ENCODE results near the gene PIGU.

Gene PIGU

DNA sequence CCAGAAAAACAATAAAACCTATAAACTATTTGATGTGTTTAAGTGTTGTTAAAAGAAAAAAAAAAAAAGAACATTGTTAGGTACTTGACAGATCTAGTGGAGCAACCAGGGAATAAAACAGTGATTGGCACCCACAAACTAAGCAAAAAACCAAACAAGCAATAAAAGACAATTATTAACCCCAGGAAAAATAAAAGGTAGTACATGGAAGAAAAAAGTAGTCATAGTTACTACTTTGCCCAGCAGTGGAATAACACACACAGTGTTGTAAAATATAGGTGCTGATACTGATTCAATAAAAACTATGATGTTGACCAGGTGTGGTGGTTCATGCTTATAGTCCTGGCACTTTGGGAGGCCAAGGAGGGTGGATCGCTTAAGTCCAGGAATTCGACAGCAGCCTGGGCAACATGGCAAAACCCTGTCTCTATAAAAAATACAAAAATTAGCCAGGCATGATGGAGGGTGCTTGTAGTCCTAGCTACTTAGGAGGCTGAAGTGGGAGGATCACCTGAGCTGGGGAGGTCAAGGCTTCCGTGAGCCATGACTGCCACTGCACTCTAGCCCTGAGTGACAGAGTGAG lies 43.9 kb downstream of the PIGU start:
- in situ Hi-C loops (cut with MboI; ENCODE audit: low pct_unique_long_range_greater_than_20kb, low sequenced_read_pairs, unreplicated experiment), result no loop called here
- no peak for DNase-seq (ENCODE audit: low spot score)
- TF ChIP-seq, protein P1, sequence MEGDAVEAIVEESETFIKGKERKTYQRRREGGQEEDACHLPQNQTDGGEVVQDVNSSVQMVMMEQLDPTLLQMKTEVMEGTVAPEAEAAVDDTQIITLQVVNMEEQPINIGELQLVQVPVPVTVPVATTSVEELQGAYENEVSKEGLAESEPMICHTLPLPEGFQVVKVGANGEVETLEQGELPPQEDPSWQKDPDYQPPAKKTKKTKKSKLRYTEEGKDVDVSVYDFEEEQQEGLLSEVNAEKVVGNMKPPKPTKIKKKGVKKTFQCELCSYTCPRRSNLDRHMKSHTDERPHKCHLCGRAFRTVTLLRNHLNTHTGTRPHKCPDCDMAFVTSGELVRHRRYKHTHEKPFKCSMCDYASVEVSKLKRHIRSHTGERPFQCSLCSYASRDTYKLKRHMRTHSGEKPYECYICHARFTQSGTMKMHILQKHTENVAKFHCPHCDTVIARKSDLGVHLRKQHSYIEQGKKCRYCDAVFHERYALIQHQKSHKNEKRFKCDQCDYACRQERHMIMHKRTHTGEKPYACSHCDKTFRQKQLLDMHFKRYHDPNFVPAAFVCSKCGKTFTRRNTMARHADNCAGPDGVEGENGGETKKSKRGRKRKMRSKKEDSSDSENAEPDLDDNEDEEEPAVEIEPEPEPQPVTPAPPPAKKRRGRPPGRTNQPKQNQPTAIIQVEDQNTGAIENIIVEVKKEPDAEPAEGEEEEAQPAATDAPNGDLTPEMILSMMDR (IDR thresholded peaks at IDR 0.05; ENCODE audit: extremely low read depth, insufficient read depth, missing control alignments), result no peak

DNA sequence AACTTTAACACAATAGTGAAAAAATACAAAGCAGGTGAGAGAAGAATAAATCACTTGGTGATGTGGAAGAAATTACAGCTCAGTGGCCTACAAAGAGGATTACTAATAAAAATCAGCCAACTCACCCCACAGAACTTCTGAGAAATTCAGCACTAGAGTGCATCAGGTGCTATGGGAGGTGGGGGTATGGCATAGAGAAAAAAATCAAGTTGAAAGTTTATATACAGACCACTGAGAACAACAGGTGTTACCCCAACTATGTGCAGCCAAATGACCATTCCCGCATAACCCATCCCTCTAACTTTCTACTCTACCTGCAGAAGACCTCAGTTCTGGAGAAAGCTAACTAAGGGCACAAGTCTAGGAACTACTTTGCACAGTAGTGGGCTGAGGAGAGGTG lies 47.0 kb downstream of the PIGU start:
- TF ChIP-seq, protein P1 (IDR thresholded peaks at IDR 0.05; ENCODE audit: extremely low read depth, insufficient read depth, missing control alignments), result no peak
- no peak for DNase-seq (ENCODE audit: low spot score)
- in situ Hi-C loops (cut with MboI; ENCODE audit: low pct_unique_long_range_greater_than_20kb, low sequenced_read_pairs, unreplicated experiment), result no loop called here

GRCh38 chr20:34629342-34629741 lies 47.5 kb downstream of the PIGU start:
- in situ Hi-C loops (cut with MboI; ENCODE audit: low pct_unique_long_range_greater_than_20kb, low sequenced_read_pairs, unreplicated experiment), result no loop called here
- no peak for DNase-seq (ENCODE audit: low spot score)
- TF ChIP-seq, protein P1 (IDR thresholded peaks at IDR 0.05; ENCODE audit: extremely low read depth, insufficient read depth, missing control alignments), result no peak

DNA sequence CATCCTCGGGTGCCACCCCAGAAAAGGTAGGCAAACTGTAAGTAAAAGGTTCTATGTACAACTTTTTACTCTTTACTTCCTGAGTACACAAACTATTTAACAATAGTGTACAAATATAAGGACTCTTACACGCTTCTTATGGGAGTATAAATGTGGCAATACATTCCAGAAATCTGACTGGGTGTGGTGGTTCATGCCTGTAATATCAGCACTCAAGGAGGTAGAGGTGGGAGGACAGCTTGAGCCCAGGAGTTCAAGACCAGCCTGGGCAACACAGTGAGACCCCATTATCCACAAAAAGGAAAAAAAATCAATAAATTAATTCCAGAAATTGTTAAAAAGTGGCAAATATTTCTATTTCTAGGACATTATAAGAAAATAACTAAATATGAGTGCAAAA lies 48.9 kb downstream of the PIGU start:
- no peak for DNase-seq (ENCODE audit: low spot score)
- in situ Hi-C loops (cut with MboI; ENCODE audit: low pct_unique_long_range_greater_than_20kb, low sequenced_read_pairs, unreplicated experiment), result no loop called here
- TF ChIP-seq, protein P1 (IDR thresholded peaks at IDR 0.05; ENCODE audit: extremely low read depth, insufficient read depth, missing control alignments), result no peak

DNA sequence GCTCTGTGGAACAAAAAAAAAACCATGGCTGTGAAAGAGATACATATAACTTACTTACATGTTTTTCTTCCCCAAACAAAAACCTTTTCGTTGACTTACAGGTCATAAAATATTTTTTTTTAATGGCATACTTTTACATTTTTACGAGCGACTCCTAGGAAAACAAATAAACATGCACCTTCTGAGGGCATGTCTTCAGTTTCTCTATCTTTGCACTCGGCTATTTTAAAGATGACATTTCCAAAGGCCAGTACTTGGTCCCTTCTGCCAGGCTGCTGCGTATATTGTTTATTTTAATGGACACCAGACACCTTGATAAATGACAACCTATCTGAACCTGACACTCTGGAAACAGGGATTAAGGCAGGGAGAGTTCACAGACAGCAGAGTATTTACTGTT lies 49.4 kb downstream of the PIGU start:
- in situ Hi-C loops (cut with MboI; ENCODE audit: low pct_unique_long_range_greater_than_20kb, low sequenced_read_pairs, unreplicated experiment), result no loop called here
- TF ChIP-seq, protein P1 (IDR thresholded peaks at IDR 0.05; ENCODE audit: extremely low read depth, insufficient read depth, missing control alignments), result no peak
- DNase-seq (ENCODE audit: low spot score), result no peak

GRCh38 chr20:34626992-34627391 lies 49.9 kb downstream of the PIGU start:
- in situ Hi-C loops (cut with MboI; ENCODE audit: low pct_unique_long_range_greater_than_20kb, low sequenced_read_pairs, unreplicated experiment), result no loop called here
- DNase-seq (ENCODE audit: low spot score), result no peak
- TF ChIP-seq, protein P1 (IDR thresholded peaks at IDR 0.05; ENCODE audit: extremely low read depth, insufficient read depth, missing control alignments), result no peak

GRCh38 chr20:34624629-34625028 lies 52.3 kb downstream of the PIGU start:
- in situ Hi-C loops (cut with MboI; ENCODE audit: low pct_unique_long_range_greater_than_20kb, low sequenced_read_pairs, unreplicated experiment), result no loop called here
- no peak for DNase-seq (ENCODE audit: low spot score)
- TF ChIP-seq, protein P1 (IDR thresholded peaks at IDR 0.05; ENCODE audit: extremely low read depth, insufficient read depth, missing control alignments), result no peak
